ENCODE data around the gene ADGRL1. TPM values are rescaled to one million over a fixed set of nuclear protein-coding genes. Genes with fewer than 3 reads are reported as not detected.

The ADGRL1 gene
- total RNA-seq, 1 experiment from 2014 or later: 88.6 TPM

DNA sequence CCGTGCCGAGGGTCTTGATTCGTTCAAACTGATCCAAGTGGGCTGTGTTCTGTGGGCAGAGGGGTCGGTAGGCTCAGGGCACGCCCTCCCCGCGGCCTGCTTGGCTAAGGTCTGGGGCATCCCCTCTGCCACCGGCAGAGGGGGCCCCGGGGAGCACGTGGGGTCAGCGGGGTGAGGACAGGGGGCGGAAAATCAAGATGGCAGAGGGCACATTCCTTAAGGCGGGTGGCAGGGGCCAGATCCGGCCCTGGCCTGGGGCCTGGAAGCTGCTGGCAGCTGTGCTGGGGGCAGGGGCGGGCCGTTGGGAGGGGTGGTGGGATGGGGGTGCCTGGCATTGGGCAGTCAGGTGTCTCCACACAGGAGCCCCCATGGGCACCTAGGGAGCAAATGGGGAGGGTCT, 99.1 kb downstream of the ADGRL1 start:
- TF ChIP-seq ZFX (IDR thresholded peaks at IDR 0.05) (no peak), EGR1 (IDR thresholded peaks at IDR 0.05; ENCODE audit: low read depth) (no peak), ZNF274 (IDR thresholded peaks at IDR 0.05; ENCODE audit: low read depth, low read length) (no peak)
- no peaks in the 10 kb centered on the region for H3K9me2 ChIP-seq (ENCODE audit: insufficient read depth)
- no peak overlapping the region for H3K4me2 ChIP-seq (ENCODE audit: low read length)
- H3K36me3 ChIP-seq (ENCODE audit: control insufficient read depth in 1 of 2, insufficient read depth in 2 of 2, low read length in 2 of 2): peaks cover 2 to 5% of the 10 kb centered on the region in 2 experiments; a peak in 3 of 4 replicates
- H4K20me1 ChIP-seq (ENCODE audit: insufficient read depth): no peaks in the 10 kb centered on the region
- DNase-seq (ENCODE audit: low read depth, low spot score) (no peak), ATAC-seq (no peak)
- no peaks in the 10 kb centered on the region; the same call in 1 of the 2 replicates for H3K79me2 ChIP-seq (ENCODE audit: insufficient read depth, low read length)
- no peak overlapping the region for H3K9ac ChIP-seq (ENCODE audit: low read length)
- no TSS peak for BruUV-seq (replicated peaks)
- no peak overlapping the region for H3K4me3 ChIP-seq (replicated peaks in 1 of 2; ENCODE audit: low read depth in 1 of 2, low read length in 2 of 2)
- no peaks in the 10 kb centered on the region for H3K27me3 ChIP-seq (ENCODE audit: insufficient read depth, low read length)
- POLR2A ChIA-PET: no interaction called here
- RAD21 ChIA-PET (ENCODE audit: low non-redundant PET in 1 of 2, low total read pairs in 2 of 2, uncharacterized antibody in 2 of 2, unreplicated experiment in 2 of 2): no interaction called here
- no peaks in the 10 kb centered on the region for H3K9me3 ChIP-seq (ENCODE audit: control insufficient read depth in 1 of 2, insufficient read depth in 1 of 2, low read depth in 1 of 2, low read length in 2 of 2)
- CTCF ChIA-PET: no interaction called here
- no peak overlapping the region for H3K27ac ChIP-seq (ENCODE audit: low read depth, low read length)
- intact Hi-C loops (cut with micrococcal nuclease): no loop called here
- H2AFZ ChIP-seq (ENCODE audit: low read depth, low read length, poor library complexity, severe bottlenecking): no peak overlapping the region
- H3K4me1 ChIP-seq (ENCODE audit: control insufficient read depth in 1 of 2, insufficient read depth in 2 of 2, low read length in 2 of 2): 0 out of 4 replicates have a peak, but pooled peaks cover 0 to 4% of the 10 kb centered on the region in 2 experiments

DNA sequence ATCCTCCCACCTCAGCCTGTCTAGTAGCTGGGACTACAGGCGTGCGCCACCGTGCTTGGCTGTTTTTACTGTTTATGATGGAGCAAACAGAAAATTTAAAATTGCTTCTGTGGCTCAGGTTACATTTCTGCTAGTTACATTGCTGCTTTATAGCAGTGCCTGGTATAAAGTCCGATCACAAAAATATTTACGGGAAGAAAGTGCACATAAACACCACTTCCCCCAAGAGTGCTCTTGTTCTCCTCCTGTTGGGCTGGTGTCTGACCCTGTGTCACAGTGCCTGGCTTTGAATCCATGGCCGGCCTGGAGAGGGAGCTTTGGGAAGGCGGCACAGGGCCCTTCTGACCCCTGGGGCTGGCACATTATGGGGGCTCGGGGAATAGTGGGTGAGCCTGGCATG, 100.3 kb downstream of the ADGRL1 start:
- POLR2A ChIA-PET: no interaction called here
- ATAC-seq (no peak), DNase-seq (ENCODE audit: low read depth, low spot score) (no peak)
- Histone ChIP-seq H3K9ac (ENCODE audit: low read length) (no peak overlapping the region), H3K4me2 (ENCODE audit: low read length) (no peak overlapping the region), H3K4me3 (replicated peaks in 1 of 2; ENCODE audit: low read depth in 1 of 2, low read length in 2 of 2) (no peak overlapping the region), H2AFZ (ENCODE audit: low read depth, low read length, poor library complexity, severe bottlenecking) (no peak overlapping the region), H3K9me2 (ENCODE audit: insufficient read depth) (no peaks in the 10 kb centered on the region), H3K9me3 (ENCODE audit: control insufficient read depth in 1 of 2, insufficient read depth in 1 of 2, low read depth in 1 of 2, low read length in 2 of 2) (no peaks in the 10 kb centered on the region), H3K27ac (ENCODE audit: low read depth, low read length) (no peak overlapping the region), H3K27me3 (ENCODE audit: insufficient read depth, low read length) (no peaks in the 10 kb centered on the region), H3K79me2 (ENCODE audit: insufficient read depth, low read length) (no peaks in the 10 kb centered on the region), H3K36me3 (ENCODE audit: control insufficient read depth in 1 of 2, insufficient read depth in 2 of 2, low read length in 2 of 2) (peaks cover 2 to 10% of the 10 kb centered on the region in 2 experiments; a peak in 3 of 4 replicates), H4K20me1 (ENCODE audit: insufficient read depth) (no peaks in the 10 kb centered on the region), H3K4me1 (ENCODE audit: control insufficient read depth in 1 of 2, insufficient read depth in 2 of 2, low read length in 2 of 2) (0 out of 4 replicates have a peak, but pooled peaks cover 0 to 4% of the 10 kb centered on the region in 2 experiments)
- RAD21 ChIA-PET (ENCODE audit: low non-redundant PET in 1 of 2, low total read pairs in 2 of 2, uncharacterized antibody in 2 of 2, unreplicated experiment in 2 of 2): no interaction called here
- TF ChIP-seq, protein P1, sequence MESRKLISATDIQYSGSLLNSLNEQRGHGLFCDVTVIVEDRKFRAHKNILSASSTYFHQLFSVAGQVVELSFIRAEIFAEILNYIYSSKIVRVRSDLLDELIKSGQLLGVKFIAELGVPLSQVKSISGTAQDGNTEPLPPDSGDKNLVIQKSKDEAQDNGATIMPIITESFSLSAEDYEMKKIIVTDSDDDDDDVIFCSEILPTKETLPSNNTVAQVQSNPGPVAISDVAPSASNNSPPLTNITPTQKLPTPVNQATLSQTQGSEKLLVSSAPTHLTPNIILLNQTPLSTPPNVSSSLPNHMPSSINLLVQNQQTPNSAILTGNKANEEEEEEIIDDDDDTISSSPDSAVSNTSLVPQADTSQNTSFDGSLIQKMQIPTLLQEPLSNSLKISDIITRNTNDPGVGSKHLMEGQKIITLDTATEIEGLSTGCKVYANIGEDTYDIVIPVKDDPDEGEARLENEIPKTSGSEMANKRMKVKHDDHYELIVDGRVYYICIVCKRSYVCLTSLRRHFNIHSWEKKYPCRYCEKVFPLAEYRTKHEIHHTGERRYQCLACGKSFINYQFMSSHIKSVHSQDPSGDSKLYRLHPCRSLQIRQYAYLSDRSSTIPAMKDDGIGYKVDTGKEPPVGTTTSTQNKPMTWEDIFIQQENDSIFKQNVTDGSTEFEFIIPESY (IDR thresholded peaks at IDR 0.05; ENCODE audit: extremely low read depth, insufficient replicate concordance, low read length): no peak
- TF ChIP-seq YY1 (IDR thresholded peaks at IDR 0.05; ENCODE audit: extremely low read depth, insufficient replicate concordance, low read depth, low read length): no peak
- no peak for TF ChIP-seq FOSL1 (IDR thresholded peaks at IDR 0.05; ENCODE audit: low read depth)
- TF ChIP-seq RAD21 (IDR thresholded peaks at IDR 0.05; ENCODE audit: low read depth): no peak
- intact Hi-C loops (cut with micrococcal nuclease): no loop called here
- CTCF ChIA-PET: no interaction called here
- no TSS peak for BruUV-seq (replicated peaks)
